Measurements from ENCODE around the gene GBP6. TPM values are rescaled to one million over a fixed set of nuclear protein-coding genes. Genes with fewer than 3 reads are reported as not detected.

Gene GBP6
- total RNA-seq, 1 donor from 2014 or later: 0.07 TPM

DNA sequence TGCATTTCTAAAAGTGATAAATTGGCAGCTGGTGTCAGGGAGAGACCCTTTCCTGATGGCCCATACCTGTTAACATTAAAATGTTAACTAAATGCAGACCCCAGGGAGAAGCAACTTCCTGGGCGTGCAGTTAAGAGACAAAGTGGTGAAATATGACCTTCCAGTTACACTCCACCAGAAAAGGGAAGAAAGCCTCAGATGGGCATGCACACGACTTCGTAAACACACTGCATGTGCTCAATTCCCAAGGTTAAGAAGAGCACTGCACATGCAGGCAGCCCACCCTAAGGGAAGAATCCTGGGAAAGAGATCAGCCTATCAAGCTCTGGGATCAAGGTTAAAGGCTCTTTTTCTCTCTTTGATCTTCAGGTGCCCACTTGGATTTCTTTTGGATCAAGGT is 9.7 kb upstream of the GBP6 start:
- H3K79me2 ChIP-seq (ENCODE audit: insufficient read depth, low read length): no peaks in the 10 kb centered on the region
- no peak overlapping the region for H2AFZ ChIP-seq (ENCODE audit: low read depth, low read length)
- Mint-ChIP-seq H3K36me3 (ENCODE audit: low read depth, unreplicated experiment) (no peaks in the 10 kb centered on the region), H3K27ac (ENCODE audit: unreplicated experiment) (no peak overlapping the region), H3K27me3 (ENCODE audit: low read depth, unreplicated experiment) (no peaks in the 10 kb centered on the region), H3K4me1 (ENCODE audit: low read depth, unreplicated experiment) (peaks cover 7% of the 10 kb centered on the region), H3K9me3 (ENCODE audit: unreplicated experiment) (no peaks in the 10 kb centered on the region), H3K4me3 (ENCODE audit: unreplicated experiment) (no peak overlapping the region)
- FAIRE-seq (no peak), DNase-seq (ENCODE audit: low read depth) (no peak)
- no peaks in the 10 kb centered on the region for H4K20me1 ChIP-seq (ENCODE audit: insufficient read depth, low read length)
- TF ChIP-seq CTCF (IDR thresholded peaks at IDR 0.05; ENCODE audit: insufficient read depth, low read depth, low read length): no peak
- no peak for TF ChIP-seq EZH2 (IDR thresholded peaks at IDR 0.05; ENCODE audit: insufficient read depth, low read length)
- H3K9me3 ChIP-seq (ENCODE audit: insufficient read depth, low read depth, low read length): no peaks in the 10 kb centered on the region
- H3K27ac ChIP-seq (ENCODE audit: low read depth, low read length): no peak overlapping the region
- H3K4me1 ChIP-seq (ENCODE audit: insufficient read depth, low read length): no peaks in the 10 kb centered on the region
- H3K4me2 ChIP-seq (ENCODE audit: low read length): no peak overlapping the region
- H3K4me3 ChIP-seq (ENCODE audit: insufficient read depth, low read depth, low read length): no peak overlapping the region
- H3K9ac ChIP-seq (ENCODE audit: low read length): no peak overlapping the region
- H3K27me3 ChIP-seq (ENCODE audit: insufficient read depth, low read length): no peaks in the 10 kb centered on the region
- H3K36me3 ChIP-seq (ENCODE audit: insufficient read depth, low read length): no peaks in the 10 kb centered on the region

DNA sequence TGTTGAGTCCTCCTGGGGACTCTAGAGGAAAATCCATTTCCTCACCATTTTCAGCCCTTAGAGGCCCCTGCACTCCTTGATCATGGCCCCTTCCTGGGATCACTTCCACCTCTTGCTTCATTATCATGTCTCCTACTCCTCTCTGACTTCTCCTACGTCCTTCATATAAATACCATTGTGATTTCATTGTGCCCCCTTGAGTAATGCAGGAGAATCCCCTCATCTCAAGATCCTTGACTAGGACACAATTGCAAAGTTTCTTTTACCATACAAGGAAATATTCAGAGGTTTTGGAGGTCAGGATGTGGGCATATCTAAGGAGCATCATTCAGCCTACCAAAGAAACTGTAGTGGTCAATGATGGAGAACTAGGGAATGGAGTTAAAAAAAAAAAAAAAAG is 8.8 kb upstream of the GBP6 start:
- Histone ChIP-seq H3K4me3 (ENCODE audit: insufficient read depth, low read depth, low read length) (no peak overlapping the region), H4K20me1 (ENCODE audit: insufficient read depth, low read length) (no peaks in the 10 kb centered on the region), H3K27me3 (ENCODE audit: insufficient read depth, low read length) (no peaks in the 10 kb centered on the region), H3K9ac (ENCODE audit: low read length) (no peak overlapping the region), H3K27ac (ENCODE audit: low read depth, low read length) (no peak overlapping the region), H3K36me3 (ENCODE audit: insufficient read depth, low read length) (no peaks in the 10 kb centered on the region), H3K79me2 (ENCODE audit: insufficient read depth, low read length) (no peaks in the 10 kb centered on the region), H3K4me2 (ENCODE audit: low read length) (no peak overlapping the region), H2AFZ (ENCODE audit: low read depth, low read length) (no peak overlapping the region), H3K4me1 (ENCODE audit: insufficient read depth, low read length) (no peaks in the 10 kb centered on the region), H3K9me3 (ENCODE audit: insufficient read depth, low read depth, low read length) (no peaks in the 10 kb centered on the region)
- H3K4me3 Mint-ChIP-seq (ENCODE audit: unreplicated experiment): no peak overlapping the region
- H3K4me1 Mint-ChIP-seq (ENCODE audit: low read depth, unreplicated experiment): peaks cover 7% of the 10 kb centered on the region
- no peak for TF ChIP-seq EZH2 (IDR thresholded peaks at IDR 0.05; ENCODE audit: insufficient read depth, low read length)
- no peak for TF ChIP-seq CTCF (IDR thresholded peaks at IDR 0.05; ENCODE audit: insufficient read depth, low read depth, low read length)
- no peak overlapping the region for H3K27ac Mint-ChIP-seq (ENCODE audit: unreplicated experiment)
- FAIRE-seq (no peak), DNase-seq (ENCODE audit: low read depth) (no peak)
- H3K36me3 Mint-ChIP-seq (ENCODE audit: low read depth, unreplicated experiment): no peaks in the 10 kb centered on the region
- no peaks in the 10 kb centered on the region for H3K9me3 Mint-ChIP-seq (ENCODE audit: unreplicated experiment)
- H3K27me3 Mint-ChIP-seq (ENCODE audit: low read depth, unreplicated experiment): no peaks in the 10 kb centered on the region

GRCh38 chr1:89356658-89357400 is 7.0 kb upstream of the GBP6 start:
- Histone ChIP-seq H3K27ac (ENCODE audit: low read depth, low read length) (no peak overlapping the region), H3K9me3 (ENCODE audit: insufficient read depth, low read depth, low read length) (no peaks in the 10 kb centered on the region), H3K4me1 (ENCODE audit: insufficient read depth, low read length) (no peaks in the 10 kb centered on the region), H3K79me2 (ENCODE audit: insufficient read depth, low read length) (no peaks in the 10 kb centered on the region), H3K4me3 (ENCODE audit: insufficient read depth, low read depth, low read length) (no peak overlapping the region), H3K4me2 (ENCODE audit: low read length) (no peak overlapping the region), H3K36me3 (ENCODE audit: insufficient read depth, low read length) (no peaks in the 10 kb centered on the region), H2AFZ (ENCODE audit: low read depth, low read length) (no peak overlapping the region), H3K9ac (ENCODE audit: low read length) (no peak overlapping the region), H3K27me3 (ENCODE audit: insufficient read depth, low read length) (no peaks in the 10 kb centered on the region), H4K20me1 (ENCODE audit: insufficient read depth, low read length) (no peaks in the 10 kb centered on the region)
- Mint-ChIP-seq H3K4me3 (ENCODE audit: unreplicated experiment) (no peak overlapping the region), H3K4me1 (ENCODE audit: low read depth, unreplicated experiment) (peaks cover 7% of the 10 kb centered on the region), H3K27ac (ENCODE audit: unreplicated experiment) (no peak overlapping the region), H3K36me3 (ENCODE audit: low read depth, unreplicated experiment) (no peaks in the 10 kb centered on the region), H3K27me3 (ENCODE audit: low read depth, unreplicated experiment) (no peaks in the 10 kb centered on the region), H3K9me3 (ENCODE audit: unreplicated experiment) (no peaks in the 10 kb centered on the region)
- TF ChIP-seq CTCF (IDR thresholded peaks at IDR 0.05; ENCODE audit: insufficient read depth, low read depth, low read length) (no peak), EZH2 (IDR thresholded peaks at IDR 0.05; ENCODE audit: insufficient read depth, low read length) (no peak)
- peak; percentile 42 for DNase-seq (ENCODE audit: low read depth)
- no peak for FAIRE-seq
